PFSK-1 (cell line): ENCODE data around the gene SF3A2.

Experiments used
- FOXP2 ChIP-seq: optimal IDR thresholded peaks from 2 replicates; pipeline ENCODE3; 2011; ENCODE audit warnings: borderline replicate concordance, control low read depth, inconsistent platforms; ENCODE audit not compliant: insufficient read depth; ENCODE audit errors: extremely low read length, extremely low read depth
- POLR2AphosphoS5 ChIP-seq: IDR thresholded peaks from 2 replicates; pipeline ENCODE4 v1.6.1; 2012; ENCODE audit warnings: low read depth, mild to moderate bottlenecking, control low read depth, low read length, moderate library complexity
- REST ChIP-seq, 2 experiments: IDR thresholded peaks; 2 replicates each; pipeline versions ENCODE4 v1.6.1 to v1.8.0; 2011 to 2012; ENCODE audit warnings: low read depth in 2 of 2, low read length in 2 of 2, control low read depth in 1 of 2, inconsistent platforms in 1 of 2, mild to moderate bottlenecking in 1 of 2, moderate library complexity in 1 of 2; ENCODE audit not compliant: insufficient read depth in 1 of 2
- SIN3A ChIP-seq: IDR thresholded peaks from 2 replicates; pipeline ENCODE4 v1.6.1; 2012; ENCODE audit warnings: mild to moderate bottlenecking, low read length, moderate library complexity, borderline replicate concordance; ENCODE audit not compliant: insufficient read depth
- TAF1 ChIP-seq: IDR thresholded peaks from 2 replicates; pipeline ENCODE4 v1.6.1; 2012; ENCODE audit warnings: low read length, control low read depth, borderline replicate concordance; ENCODE audit not compliant: insufficient read depth

GRCh38 chr19:2253106-2254063, 16.8 kb downstream of the SF3A2 start:
- TF ChIP-seq SIN3A: no peak
- no peak for TF ChIP-seq TAF1
- TF ChIP-seq REST (IDR thresholded peaks at IDR 0.05; ENCODE audit: insufficient read depth in 1 of 2, low read depth in 2 of 2, low read length in 2 of 2): no peak
- no peak for TF ChIP-seq POLR2AphosphoS5
- no peak for TF ChIP-seq FOXP2
